HG02852 (cell line): ENCODE measurements around the gene SHISA8.
A peak's percentile ranks its signal among the peaks of the same experiment; 100 is the strongest.

ENCODE experiments used
- ATAC-seq: cut with Tn5 transposase; IDR thresholded peaks from one replicate; pipeline ENCODE4 v1.9.1; 2021; ENCODE audit warnings: mild to moderate bottlenecking, moderate library complexity; ENCODE audit not compliant: unreplicated experiment

The SHISA8 gene

GRCh38 chr22:41934284-41935014 is 19.6 kb upstream of the SHISA8 start:
- no peak for ATAC-seq

- no peak for ATAC-seq
Observed at GRCh38 chr22:41933411-41934177, 18.7 kb upstream of the SHISA8 start.

- ATAC-seq: no peak
Observed at GRCh38 chr22:41932353-41932752, 17.5 kb upstream of the SHISA8 start.

- ATAC-seq: no peak
Observed at GRCh38 chr22:41931701-41932269, 16.9 kb upstream of the SHISA8 start.

- no peak for ATAC-seq
Observed at GRCh38 chr22:41929418-41929810, 14.5 kb upstream of the SHISA8 start.

GRCh38 chr22:41928593-41929417 is 13.9 kb upstream of the SHISA8 start:
- ATAC-seq: no peak

GRCh38 chr22:41927813-41928212 is 12.9 kb upstream of the SHISA8 start:
- no peak for ATAC-seq

- ATAC-seq: no peak
Observed at GRCh38 chr22:41925783-41926460, 11.0 kb upstream of the SHISA8 start.

GRCh38 chr22:41923595-41924276 is 8.9 kb upstream of the SHISA8 start:
- ATAC-seq: no peak

GRCh38 chr22:41922940-41923594 is 8.2 kb upstream of the SHISA8 start:
- ATAC-seq: no peak

GRCh38 chr22:41922328-41922727 is 7.5 kb upstream of the SHISA8 start:
- no peak for ATAC-seq

- peak; percentile 13 for ATAC-seq
Observed at GRCh38 chr22:41920271-41920976, 5.5 kb upstream of the SHISA8 start.

- ATAC-seq: peak; percentile 52
Observed at GRCh38 chr22:41919357-41920224, 4.7 kb upstream of the SHISA8 start.

- no peak for ATAC-seq
Observed at GRCh38 chr22:41917903-41918791, 3.3 kb upstream of the SHISA8 start.

- no peak for ATAC-seq
Observed at GRCh38 chr22:41917375-41917902, 2.6 kb upstream of the SHISA8 start.

- no peak for ATAC-seq
Observed at GRCh38 chr22:41916745-41917358, 2.0 kb upstream of the SHISA8 start.
